ENCODE measurements around the gene SHISA2.

DNA sequence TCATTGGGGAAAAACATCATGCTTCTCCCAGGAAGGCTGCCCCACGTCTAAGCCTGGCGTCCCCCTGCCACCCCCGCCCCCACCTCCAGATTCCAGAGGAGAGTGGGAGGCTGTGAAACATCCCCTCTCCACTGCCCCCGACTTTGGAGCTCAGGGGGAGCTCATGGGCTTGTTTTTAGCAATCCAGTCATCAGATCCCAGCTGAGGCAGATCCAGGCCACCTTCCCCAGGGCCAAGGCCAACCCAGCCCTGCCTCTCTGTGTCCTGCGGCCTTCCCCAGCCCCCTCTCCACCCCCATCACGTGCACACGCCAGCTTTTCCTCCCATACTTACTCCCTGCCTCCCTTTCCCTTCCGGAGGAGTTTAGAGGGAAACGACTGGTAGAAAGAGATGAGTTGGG, 38.8 kb downstream of the SHISA2 start:
- TF ChIP-seq EZH2 (optimal IDR thresholded peaks at IDR 0.05; ENCODE audit: low read depth, low read length) (no peak), CTCF (IDR thresholded peaks at IDR 0.05; ENCODE audit: low read length) (no peak), EZH2phosphoT487 (IDR thresholded peaks at IDR 0.05; ENCODE audit: low read length) (no peak)
